ENCODE results near the gene TPP2.

TPP2 gene

GRCh38 chr13:102597029-102597961 lies 509 bp downstream of the TPP2 start:
- no peak for DNase-seq

GRCh38 chr13:102598061-102598460 lies 1.3 kb downstream of the TPP2 start:
- DNase-seq: no peak

DNA sequence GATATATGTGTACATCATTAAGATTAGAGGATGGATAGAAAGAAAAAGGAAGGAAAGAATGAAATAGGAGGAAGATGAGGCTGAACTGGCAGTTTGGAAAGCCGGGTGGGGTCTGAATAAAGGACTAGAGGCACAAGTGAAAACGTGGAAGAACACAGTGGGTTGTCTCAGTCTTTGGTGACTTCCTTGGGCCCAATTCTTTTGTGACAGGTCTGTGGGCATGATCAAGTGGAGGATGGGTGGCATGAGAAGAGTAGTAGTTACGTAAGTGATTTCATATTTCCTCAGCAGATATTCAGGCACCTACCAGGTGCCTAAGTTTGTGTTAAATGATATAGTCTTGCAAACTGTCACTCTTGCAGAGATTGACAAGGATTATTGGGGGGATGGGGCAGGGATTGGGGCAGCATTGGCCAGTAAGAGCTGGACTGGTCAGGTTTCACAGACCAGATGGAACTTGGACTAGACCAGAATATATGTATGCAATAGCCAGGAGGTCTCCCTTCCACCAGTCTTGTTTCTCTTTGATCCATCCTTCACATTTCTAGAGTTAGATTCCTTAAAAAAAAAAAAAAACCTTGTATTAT lies 2.7 kb downstream of the TPP2 start:
- no peak for DNase-seq

- DNase-seq: no peak
These were observed 9.9 kb downstream of the TPP2 start for GRCh38 chr13:102606537-102607309.

- no peak for DNase-seq
These were observed 12.2 kb downstream of the TPP2 start for GRCh38 chr13:102608974-102609373.

DNA sequence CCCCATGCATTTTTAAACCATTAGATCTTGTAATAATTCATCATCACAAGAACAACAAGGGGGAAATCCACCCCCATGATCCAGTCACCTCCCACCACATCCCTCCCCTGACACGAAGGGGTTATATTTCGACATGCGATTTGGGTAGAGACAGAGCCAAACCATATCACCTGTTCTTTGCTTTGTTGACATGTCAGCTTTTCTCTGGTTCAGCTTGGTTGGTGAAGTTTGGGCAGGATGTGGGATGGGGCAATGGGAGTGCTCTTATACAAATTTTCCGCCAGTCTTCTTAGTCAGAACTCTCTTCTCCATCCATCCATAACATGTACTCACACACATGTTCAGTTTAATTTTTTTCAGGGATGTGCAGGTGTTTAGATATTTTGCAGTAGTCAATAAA lies 12.9 kb downstream of the TPP2 start:
- DNase-seq: no peak

- no peak for DNase-seq
These were observed 13.6 kb downstream of the TPP2 start for GRCh38 chr13:102610296-102610895.

GRCh38 chr13:102617697-102618350 lies 21.0 kb downstream of the TPP2 start:
- DNase-seq: no peak

GRCh38 chr13:102620516-102620915 lies 23.7 kb downstream of the TPP2 start:
- DNase-seq: no peak

DNA sequence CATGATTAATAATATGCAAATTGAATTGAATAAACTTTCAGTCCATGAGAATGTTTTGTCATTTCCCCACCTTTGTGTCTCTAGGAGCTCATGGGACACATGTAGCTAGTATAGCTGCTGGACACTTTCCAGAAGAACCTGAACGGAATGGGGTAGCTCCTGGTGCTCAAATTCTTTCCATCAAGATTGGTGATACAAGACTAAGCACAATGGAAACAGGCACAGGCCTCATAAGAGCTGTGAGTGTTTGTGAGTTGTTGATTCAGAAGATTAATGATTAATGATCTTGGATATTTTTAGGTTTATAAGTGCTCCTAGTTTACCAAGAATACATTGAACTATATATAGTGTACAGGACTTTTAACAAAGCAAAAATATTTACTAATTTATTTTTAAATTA lies 30.1 kb downstream of the TPP2 start:
- DNase-seq: no peak

DNA sequence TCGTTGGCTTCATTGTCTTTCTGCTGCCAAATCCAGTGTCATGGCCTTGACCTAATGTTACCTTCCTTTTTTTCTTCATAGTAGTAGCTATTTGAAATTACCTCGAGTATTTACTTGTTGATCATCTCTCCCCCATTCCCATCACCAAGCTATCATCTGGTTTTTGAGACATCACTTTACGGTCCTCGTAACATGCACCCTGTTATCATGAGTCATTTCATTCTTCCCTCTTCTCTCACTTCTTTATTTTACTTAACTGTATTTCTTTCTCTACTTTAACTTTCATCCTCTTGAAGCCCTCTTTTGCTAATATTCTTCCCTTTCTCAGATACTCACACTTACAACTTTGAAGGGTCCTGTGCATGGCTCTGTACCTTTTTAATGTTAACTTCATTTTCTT lies 31.8 kb downstream of the TPP2 start:
- no peak for DNase-seq

- DNase-seq: no peak
These were observed 34.4 kb downstream of the TPP2 start for GRCh38 chr13:102631198-102631597.

DNA sequence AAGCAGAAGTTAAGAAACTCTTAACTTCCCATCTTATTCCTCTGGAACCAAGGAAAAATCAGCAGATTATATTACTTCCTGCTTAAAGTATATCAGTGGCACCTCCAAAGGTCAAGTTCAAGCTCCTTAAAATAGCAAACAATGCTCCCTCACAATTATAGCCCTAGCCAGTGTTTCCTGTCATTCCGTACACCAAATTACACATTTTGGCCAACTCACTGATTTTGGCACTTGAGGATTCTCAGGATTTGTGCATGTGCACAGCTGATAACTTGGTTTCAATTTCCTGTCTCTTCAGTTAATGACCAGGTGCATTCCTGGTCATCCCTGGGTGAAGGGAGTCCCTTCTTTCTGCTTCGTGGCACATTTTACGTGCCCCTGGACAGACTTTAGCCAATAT lies 42.0 kb downstream of the TPP2 start:
- DNase-seq: no peak

DNA sequence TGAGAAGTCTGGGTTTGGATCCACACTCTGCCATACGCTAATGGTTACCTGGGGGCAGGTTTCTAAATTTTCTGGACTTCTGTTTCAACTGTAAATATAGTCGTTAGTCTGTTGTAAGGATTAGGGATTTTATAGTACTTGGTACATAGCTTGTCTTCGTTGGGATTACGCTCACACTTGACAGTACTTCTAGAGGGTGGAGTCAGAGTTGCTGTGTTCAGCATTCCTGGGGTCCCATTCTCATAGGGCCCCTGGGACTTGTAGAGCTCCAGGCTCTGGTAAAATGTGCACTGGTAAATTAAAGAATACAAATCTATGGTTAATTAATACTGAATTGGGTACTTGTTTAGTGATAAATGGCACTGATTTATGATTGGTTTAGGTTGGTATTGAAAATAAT lies 45.2 kb downstream of the TPP2 start:
- no peak for DNase-seq

DNA sequence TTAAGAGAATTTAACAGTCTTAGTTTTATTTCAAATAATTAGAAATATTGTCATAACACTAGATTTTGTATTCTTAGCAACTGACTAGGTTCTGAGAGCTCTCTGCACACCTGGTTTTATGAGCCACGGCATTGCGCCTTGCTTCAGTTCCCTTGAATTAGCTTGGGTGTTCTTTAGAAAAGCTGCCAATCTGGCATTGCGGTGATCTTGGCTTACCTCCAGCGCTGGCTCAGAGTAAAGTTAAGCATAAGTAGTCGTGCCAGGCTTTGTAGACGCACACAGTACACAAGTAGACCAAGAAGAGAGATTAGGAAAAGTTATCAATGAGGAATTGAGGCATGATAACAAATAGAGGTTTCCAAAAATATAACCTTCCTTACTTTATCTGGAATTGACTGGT lies 45.7 kb downstream of the TPP2 start:
- DNase-seq: peak; percentile 59

DNA sequence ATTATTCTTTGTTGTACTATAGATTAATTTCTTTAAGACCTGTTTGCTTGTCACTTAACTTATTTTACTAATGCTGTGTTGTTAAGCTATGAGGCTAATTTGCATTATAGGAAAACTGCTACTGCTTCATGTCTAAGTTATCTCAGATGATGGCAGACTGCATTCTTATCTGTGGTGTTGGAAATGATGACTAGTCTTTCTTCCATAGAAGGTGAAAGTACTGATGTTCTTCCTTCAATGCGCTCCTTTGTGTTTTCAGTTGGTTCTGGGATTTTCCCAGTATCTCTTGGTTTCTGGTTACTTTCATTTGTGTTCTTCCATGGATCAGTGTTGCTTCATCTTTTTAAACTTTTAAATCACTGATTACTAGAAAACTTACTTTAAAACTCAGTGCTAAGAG lies 46.9 kb downstream of the TPP2 start:
- DNase-seq: no peak

- DNase-seq: peak; percentile 4
These were observed 48.9 kb downstream of the TPP2 start for GRCh38 chr13:102645701-102646100.

DNA sequence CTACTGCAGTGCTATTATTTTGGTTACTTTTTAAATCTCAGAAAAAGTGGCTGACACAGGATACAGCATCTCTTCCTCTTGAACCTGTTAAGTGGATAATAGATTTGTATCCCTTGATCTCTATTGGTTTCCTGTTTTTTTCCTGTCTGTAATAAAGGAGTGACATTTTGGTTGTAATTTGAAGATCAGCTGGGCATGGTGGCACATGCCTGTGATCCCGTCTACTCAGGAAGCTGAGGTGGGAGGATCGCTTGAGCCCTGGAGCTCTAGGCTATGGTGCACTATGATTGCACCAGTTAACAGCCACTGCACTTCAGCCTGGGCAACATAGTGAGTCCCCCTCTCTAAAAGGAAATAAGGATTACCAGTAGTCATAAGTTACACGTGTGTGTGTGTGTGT lies 51.3 kb downstream of the TPP2 start:
- DNase-seq: no peak

DNA sequence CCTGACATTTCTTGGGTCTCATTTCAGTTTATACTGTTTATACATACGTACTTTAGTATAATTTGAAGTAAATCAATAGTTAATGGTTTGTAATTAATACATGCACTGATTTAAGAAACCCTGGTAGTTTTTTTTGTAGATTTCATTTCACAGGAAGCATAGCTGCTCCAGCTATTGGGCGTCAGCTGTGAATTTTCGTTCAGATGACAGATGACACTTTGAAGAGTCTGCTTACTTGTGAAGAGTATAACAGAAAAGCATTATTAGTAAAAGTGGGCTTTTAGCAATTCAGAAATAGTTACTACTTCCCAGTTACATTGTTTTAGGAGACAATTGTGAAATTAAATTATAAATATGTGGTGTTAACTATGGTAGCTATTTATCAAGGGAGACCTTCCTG lies 53.7 kb downstream of the TPP2 start:
- DNase-seq: no peak

- no peak for DNase-seq
These were observed 54.6 kb downstream of the TPP2 start for GRCh38 chr13:102651392-102651791.

GRCh38 chr13:102651892-102652291 lies 55.1 kb downstream of the TPP2 start:
- DNase-seq: no peak

- no peak for DNase-seq
These were observed 58.0 kb downstream of the TPP2 start for GRCh38 chr13:102654756-102655155.

GRCh38 chr13:102657630-102658029 lies 60.8 kb downstream of the TPP2 start:
- no peak for DNase-seq
